Measurements from ENCODE around the gene CTNNBL1.

The CTNNBL1 gene

DNA sequence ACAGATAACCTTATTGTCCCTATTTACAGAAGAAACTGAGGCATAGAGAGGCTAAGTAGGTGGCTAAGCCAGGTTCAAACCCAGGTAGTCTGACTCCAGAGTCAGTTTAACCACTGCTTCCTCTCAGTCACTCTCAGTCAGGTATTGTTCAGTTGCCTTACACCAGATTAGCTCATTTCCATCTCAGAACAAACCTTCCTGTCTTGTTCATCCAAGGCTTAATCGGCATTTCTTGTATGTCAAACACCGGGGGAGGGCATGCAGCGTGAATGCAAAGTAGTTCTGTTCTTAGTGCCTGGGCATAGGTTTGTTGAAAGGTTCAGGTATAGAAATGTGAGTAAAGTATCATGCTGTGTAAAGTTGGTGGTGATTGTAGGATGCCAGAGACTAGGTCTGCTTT is 51.7 kb downstream of the CTNNBL1 start:
- DNase-seq = no peak

- no peak for DNase-seq
Measured at GRCh38 chr20:37748015-37748414, 54.2 kb downstream of the CTNNBL1 start.

GRCh38 chr20:37749218-37749617 is 55.4 kb downstream of the CTNNBL1 start:
- no peak for DNase-seq

DNA sequence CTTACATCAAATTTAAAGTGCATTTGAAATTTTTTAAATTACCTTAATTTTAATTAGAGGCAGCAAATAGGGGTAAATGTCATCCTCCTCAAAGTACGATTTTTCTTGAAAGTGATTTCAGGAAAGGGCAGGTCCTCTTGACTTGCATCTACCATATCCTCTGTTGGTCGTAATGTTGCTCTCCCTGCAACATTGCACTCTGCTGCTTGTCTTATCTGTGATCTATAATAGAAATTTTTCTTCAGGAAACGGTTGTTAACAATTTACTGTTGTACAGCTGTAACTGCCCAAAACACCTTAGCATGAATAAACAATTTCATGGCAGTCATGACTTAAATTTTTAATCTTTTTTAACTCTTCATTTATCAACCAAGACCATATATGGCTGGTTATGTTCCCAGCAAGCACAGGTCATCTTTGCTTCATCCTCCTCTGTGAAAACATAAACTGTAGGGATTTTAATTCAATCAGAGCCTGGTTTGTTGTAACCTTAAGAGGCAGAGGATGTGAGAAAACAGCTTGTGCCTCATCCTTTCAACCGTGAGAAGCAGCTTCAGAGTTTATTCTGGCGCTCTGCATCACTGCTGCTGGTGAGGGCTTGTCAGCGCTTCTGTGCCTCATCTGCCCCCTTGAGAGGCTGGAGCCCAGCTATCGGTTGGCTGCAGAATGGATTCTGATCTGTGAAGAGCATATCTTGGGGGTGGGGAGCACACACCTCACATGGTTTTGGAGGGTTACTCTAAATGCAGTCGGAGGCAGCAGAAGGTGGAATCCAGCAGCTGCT is 56.0 kb downstream of the CTNNBL1 start:
- peak in 1 of 3 experiments; percentile 91 for DNase-seq

DNA sequence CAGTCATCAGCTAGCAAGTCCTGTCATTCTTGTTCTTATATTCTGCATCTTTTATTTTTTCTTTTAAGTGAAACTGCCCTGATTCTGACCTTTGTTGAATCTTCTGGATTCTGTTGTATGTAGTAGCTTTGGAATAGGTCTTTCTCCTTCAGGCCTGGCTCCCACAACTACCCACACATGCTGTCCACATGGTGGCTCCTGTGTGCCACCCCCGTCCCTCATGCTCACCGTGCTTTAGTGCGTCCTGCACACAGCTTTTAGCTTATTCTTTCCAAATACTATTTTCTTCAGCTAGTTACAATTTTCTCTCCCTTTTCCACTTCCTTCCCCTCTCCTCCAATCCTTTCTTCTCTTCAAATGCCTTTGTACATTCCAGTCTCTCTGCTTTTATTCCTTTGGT is 61.8 kb downstream of the CTNNBL1 start:
- DNase-seq = peak in 1 of 3 experiments; percentile 41

GRCh38 chr20:37756234-37756633 is 62.4 kb downstream of the CTNNBL1 start:
- DNase-seq = no peak

DNA sequence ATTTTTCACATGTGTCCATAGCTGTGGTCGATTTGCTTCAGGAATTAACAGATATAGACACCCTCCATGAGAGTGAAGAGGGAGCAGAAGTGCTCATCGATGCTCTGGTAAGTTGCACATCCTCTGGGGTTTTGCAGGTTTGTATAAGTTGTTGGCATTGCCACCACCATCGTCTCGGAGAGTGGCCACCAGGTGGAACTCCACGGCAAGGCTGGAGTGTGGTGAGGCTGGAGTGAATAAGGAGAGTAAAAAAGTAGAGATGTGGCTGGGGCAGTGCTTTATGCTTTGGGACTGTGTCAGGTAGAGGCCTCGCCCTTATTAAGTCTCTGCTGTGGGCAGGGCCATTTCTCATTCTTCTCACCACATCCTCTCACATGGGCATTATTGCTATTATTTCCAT is 63.7 kb downstream of the CTNNBL1 start:
- DNase-seq = peak; percentile 7 to 61 (median 41)

- peak in 1 of 3 experiments; percentile 30 for DNase-seq
Measured at GRCh38 chr20:37758332-37758731, 64.5 kb downstream of the CTNNBL1 start.

GRCh38 chr20:37759052-37759553 is 65.3 kb downstream of the CTNNBL1 start:
- DNase-seq = peak in 1 of 3 experiments; percentile 53

DNA sequence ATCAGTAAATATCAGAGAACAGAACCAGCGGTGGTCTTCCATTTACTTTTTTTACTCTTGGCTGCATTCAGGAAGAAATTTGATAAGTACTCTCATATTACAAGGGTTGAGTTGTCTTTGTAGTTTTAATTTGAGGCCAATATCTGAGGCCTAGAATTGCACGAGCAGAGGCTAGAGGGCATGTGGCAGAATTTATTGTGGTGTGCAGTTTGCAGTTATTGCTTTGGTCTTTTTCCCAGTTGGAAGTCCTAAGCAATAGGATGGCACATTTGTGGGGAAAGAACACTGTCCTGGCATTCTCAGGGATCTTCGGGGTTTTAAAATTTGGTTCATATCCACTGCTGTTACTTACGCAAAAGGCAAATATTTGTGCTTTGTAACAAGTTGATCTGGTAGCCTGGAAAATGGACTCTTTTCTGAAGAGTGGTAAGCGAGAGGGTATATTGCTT is 66.0 kb downstream of the CTNNBL1 start:
- DNase-seq = no peak

GRCh38 chr20:37760322-37760721 is 66.5 kb downstream of the CTNNBL1 start:
- DNase-seq = no peak

- DNase-seq = no peak
Measured at GRCh38 chr20:37762716-37763485, 69.1 kb downstream of the CTNNBL1 start.

DNA sequence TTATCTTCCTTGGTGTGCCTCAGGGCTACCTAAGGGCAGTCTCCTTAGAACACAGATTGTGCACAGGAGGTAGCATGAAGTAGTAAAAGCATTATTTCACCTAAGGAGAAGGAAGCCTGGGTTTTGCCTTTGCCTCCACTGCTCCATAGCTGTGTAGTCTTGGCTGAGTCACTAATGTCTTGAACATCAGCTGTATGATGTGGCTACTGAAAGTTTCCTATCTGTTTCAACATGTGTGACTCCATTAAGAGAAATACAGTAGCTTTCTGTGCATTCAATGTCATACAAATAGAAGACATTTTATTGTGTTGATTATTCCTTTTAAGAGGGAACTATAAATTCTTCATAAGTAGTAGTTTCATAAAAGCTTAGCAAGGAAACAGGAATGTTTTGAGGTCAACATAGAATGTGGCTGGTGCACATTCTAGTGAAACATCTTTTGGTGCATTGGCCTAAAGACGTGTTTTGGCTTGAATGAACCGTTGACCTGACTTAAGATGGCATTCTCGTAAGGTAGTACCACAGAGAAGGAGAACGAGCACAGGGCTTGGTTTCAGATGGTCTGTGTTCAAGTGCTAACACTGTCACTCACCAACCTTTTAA is 70.6 kb downstream of the CTNNBL1 start:
- DNase-seq = no peak

GRCh38 chr20:37770908-37771307 is 77.1 kb downstream of the CTNNBL1 start:
- DNase-seq = no peak

GRCh38 chr20:37773291-37773826 is 79.5 kb downstream of the CTNNBL1 start:
- peak in 1 of 3 experiments; percentile 62 for DNase-seq

DNA sequence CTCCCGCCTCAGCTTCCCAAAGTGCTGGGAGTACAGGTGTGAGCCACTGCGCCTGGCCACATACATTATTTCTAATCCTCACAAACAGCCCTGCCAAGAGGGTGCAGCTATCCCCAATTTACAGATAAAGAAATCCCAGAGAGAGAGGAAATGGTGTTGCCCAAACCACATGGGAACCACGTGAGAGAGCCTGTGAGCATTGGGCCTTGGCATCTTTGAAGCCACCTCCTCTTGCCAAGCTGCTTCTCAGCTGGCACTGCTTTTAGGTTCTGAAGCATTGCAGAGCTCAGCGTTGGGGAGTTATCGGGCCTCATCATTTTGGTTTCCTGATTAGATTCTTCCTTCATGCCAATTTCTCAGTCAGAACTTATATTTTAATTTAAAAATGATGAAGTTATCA is 80.3 kb downstream of the CTNNBL1 start:
- DNase-seq = no peak

DNA sequence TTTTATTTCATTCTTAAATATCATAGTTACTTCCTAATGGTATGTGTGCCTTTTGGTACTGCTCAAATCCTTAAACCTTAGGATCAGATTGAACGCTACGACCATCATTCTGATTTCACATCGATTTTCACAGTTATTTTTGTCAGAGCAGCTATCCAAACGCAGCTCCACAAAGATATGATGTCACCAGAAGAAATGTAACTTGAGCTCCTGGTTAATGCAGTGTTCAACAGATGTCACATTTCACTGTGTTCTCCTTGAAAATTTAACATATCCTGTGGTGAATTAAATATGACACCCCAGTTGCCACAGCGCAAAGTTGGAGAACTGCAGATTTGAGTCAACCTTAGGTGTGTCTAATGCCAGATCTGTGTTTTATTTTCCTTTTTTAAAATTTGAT is 81.4 kb downstream of the CTNNBL1 start:
- DNase-seq = no peak

DNA sequence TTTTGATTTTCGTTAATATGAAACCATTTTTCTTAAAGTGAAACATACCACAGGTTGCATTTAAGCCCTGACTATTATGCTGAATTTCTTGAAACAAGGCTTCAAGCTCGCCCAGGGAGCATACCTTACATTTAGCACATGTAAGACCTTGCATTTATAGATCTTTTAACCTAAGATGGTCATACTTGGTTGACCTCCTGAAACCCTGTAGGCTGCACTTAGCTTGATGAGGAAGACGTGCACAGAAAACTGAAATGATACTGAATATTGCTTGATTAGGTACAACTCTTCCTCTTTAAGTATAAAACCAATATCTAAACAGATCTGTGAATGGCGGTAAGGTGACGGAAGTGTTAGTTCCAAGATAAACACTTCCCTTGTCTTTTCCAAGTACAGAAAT is 82.2 kb downstream of the CTNNBL1 start:
- DNase-seq = no peak

DNA sequence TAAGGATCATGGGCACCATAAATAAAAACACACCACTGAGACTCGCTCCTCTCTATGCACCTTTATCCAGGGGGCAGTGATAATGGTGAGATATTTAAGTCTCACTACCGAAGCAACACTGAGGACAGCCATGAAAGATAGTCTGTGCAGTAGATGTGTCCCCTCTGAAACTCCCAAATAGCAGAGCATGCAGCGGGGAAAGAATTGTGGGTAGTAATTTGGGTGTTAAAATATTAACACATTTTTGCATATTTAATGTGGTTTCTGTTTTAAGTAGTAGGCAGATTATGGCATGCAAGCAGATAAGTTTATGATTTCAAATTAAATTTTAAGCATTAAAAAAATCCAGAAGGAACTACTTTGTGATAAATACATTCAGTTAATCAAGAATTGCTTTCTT is 82.7 kb downstream of the CTNNBL1 start:
- no peak for DNase-seq

- DNase-seq = no peak
Measured at GRCh38 chr20:37777012-37777950, 83.5 kb downstream of the CTNNBL1 start.

DNA sequence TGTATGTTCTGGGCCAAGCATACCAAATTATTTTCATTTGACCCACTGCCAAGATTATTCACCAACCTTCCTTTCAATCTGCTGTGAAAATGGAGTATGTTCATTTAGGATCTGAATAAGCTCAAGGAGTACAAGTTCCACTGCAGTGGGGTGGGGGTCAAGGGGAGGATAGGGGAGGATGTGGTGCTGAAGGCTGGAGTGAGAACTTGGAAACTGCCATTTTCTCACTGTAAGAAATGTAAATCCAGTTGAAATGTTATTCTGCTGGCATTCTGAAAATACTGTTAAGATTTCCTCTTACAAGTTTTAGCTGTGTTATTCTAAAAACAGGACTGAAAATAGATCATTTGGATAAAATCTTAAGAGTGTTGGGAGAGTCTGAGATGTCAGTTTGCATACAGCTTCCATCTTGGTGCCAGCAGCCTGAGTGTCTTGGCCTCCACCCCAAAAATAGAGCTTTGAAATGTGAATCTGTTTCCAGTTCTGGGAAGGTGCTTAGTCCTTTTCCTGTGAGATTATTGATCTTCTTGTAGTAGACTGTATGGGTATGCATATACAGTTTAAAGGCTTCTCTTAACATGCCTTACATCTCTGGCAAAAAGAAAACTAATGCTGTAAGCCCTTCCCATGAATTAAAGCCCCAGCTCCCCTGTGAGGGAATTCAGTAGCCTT is 84.3 kb downstream of the CTNNBL1 start:
- no peak for DNase-seq
